Raji (cell line): ENCODE measurements around the gene LANCL2.

Experiments
- POLR2A ChIP-seq: IDR thresholded peaks from 2 replicates; pipeline ENCODE4 v1.6.1; 2011; ENCODE audit warnings: low read depth, low read length, control low read depth; ENCODE audit not compliant: insufficient read depth

Gene LANCL2

GRCh38 chr7:55481155-55481554 is 116.0 kb downstream of the LANCL2 start:
- no peak for TF ChIP-seq POLR2A

GRCh38 chr7:55483046-55483445 is 117.9 kb downstream of the LANCL2 start:
- TF ChIP-seq POLR2A, result no peak
